Left ventricle myocardium inferior (tissue), 1 donor: ENCODE measurements around the gene CPA5. TPM values are rescaled to one million over a fixed set of nuclear protein-coding genes. Genes with fewer than 3 reads are reported as not detected.
A peak's percentile ranks its signal among the peaks of the same experiment; 100 is the strongest.
"Not testable (repeated sequence)": the region's sequence is repeated elsewhere in the genome, so short reads cannot be mapped to it uniquely, and the experiment has no call there.

Experiments
- DNase-seq: peaks from one replicate; pipeline ENCODE4 v3.0.0-alpha.2; 2020
- H3K27ac ChIP-seq: fragments of 200-600 bp; replicated peaks from 2 replicates; pipeline ENCODE4 v1.8.0; 2021
- H3K27me3 ChIP-seq: fragments of 200-600 bp; 2 replicates; pipeline ENCODE4 v1.8.0; 2021; ENCODE audit warnings: low read depth
- H3K36me3 ChIP-seq: fragments of 200-600 bp; 2 replicates; pipeline ENCODE4 v1.8.0; 2021
- H3K4me1 ChIP-seq: fragments of 200-600 bp; 2 replicates; pipeline ENCODE4 v1.8.0; 2021
- H3K4me3 ChIP-seq: fragments of 200-600 bp; 2 replicates; pipeline ENCODE4 v1.8.0; 2021; ENCODE audit warnings: mild to moderate bottlenecking, moderate library complexity
- H3K9me3 ChIP-seq: fragments of 200-600 bp; replicated peaks from 2 replicates; pipeline ENCODE4 v1.8.0; 2021
- CTCF ChIP-seq: fragments of 200-600 bp; IDR thresholded peaks from 2 replicates; pipeline ENCODE4 v1.8.0; 2021; ENCODE audit warnings: antibody characterized with exemption, mild to moderate bottlenecking, borderline replicate concordance
- intact Hi-C: fragments of 100-400 bp; cut with micrococcal nuclease; formaldehyde crosslinking; loops from one replicate; pipeline ENCODE4 v1.11.0; 2022
- total RNA-seq: library from RNA; stranded (reverse); fragmentation: NEBNext Ultra II Directional; extraction: Animal tissue kit (Norgen Biotek cat#: 25700); gene quantifications from one replicate; pipeline ENCODE4 v1.2.1, GENCODE V29; 2021
- donor health status: DM: no; HTN: yes; CAD: no; lungs with severe emphysema.

The CPA5 gene
- total RNA-seq, 1 donor from 2014 or later, result not detected

GRCh38 chr7:130369110-130369711, 24.6 kb downstream of the CPA5 start:
- DNase-seq, result no peak
- Histone ChIP-seq H3K36me3 (no peaks in the 10 kb centered on the region), H3K9me3 (no peaks in the 10 kb centered on the region), H3K27me3 (no peaks in the 10 kb centered on the region), H3K27ac (peak overlapping the region; percentile 8), H3K4me3 (no peak overlapping the region), H3K4me1 (peaks cover 34% of the 10 kb centered on the region)
- no peak for TF ChIP-seq CTCF
- intact Hi-C loops, result no loop called here

DNA sequence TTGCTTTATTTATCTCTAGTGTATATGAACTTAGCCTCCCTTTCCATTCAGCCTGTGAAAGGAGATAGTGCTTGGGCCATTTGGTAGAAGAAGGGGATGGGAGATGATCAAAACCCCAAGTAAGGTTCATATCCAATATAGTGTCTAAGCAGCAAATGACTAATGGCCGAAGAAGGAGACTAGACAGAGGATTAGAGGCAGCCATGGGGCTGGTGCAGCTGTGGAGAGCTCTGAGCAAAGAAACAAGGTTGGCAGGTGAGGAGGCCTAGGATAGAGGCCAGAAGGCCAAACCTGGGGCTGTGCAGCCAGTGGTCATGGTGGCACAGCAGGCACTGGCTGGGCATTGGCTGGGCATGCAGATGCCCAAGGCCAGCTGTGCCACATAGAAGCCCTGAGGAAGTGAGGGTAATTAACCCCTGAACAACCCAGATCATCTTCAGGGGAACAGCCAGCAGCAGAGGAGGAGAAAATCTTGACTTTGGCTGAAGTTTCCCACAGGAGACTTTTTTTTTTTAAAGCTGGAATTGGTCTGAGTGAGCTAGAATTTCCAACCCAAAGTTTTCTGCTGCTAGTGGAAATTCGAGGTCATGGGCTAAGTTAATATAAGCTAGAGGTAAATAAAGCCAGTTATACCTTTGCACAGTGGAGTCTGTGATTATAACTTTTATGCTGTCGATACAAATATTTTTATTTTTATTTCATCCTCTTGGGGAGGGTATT, 25.4 kb downstream of the CPA5 start:
- DNase-seq, result no peak
- peaks cover 34% of the 10 kb centered on the region for H3K4me1 ChIP-seq
- H3K27ac ChIP-seq, result no peak overlapping the region
- no peak overlapping the region for H3K4me3 ChIP-seq
- TF ChIP-seq CTCF, result no peak
- intact Hi-C loops, result no loop called here
- H3K9me3 ChIP-seq, result no peaks in the 10 kb centered on the region
- no peaks in the 10 kb centered on the region for H3K27me3 ChIP-seq
- H3K36me3 ChIP-seq, result no peaks in the 10 kb centered on the region

DNA sequence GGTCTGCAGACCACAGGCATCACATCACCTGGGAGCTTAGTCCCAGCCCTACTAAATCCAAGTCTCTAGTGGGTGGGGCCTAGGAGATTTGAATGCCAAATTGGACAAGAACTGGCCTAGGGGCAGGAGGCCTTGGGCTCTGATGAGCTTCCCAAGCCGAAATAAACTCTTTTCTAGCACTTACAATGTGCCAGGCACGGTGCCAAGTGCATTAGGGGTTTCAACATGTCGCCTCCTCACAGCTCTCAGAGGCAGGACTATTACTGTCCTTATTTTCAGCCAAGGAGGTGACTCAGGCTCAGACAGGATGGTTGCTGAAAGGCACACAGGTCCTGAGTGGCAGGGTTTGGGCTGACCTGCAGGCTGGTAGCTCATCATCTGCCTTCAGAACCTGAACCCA, 26.4 kb downstream of the CPA5 start:
- no peaks in the 10 kb centered on the region for H3K36me3 ChIP-seq
- H3K27me3 ChIP-seq, result no peaks in the 10 kb centered on the region
- no peak overlapping the region for H3K4me3 ChIP-seq
- H3K9me3 ChIP-seq, result peaks cover 2% of the 10 kb centered on the region
- DNase-seq, result no peak
- H3K4me1 ChIP-seq, result peaks cover 34% of the 10 kb centered on the region
- intact Hi-C loops, result no loop called here
- no peak for TF ChIP-seq CTCF
- H3K27ac ChIP-seq, result no peak overlapping the region

GRCh38 chr7:130372402-130373165, 28.0 kb downstream of the CPA5 start:
- Histone ChIP-seq H3K4me1 (peaks cover 34% of the 10 kb centered on the region), H3K27ac (peak overlapping the region; percentile 87), H3K36me3 (no peaks in the 10 kb centered on the region), H3K4me3 (no peak overlapping the region), H3K9me3 (peaks cover 10% of the 10 kb centered on the region), H3K27me3 (no peaks in the 10 kb centered on the region)
- intact Hi-C loops, result no loop called here
- TF ChIP-seq CTCF, result no peak
- DNase-seq, result no peak

- no peaks in the 10 kb centered on the region for H3K36me3 ChIP-seq
- DNase-seq, result no peak
- peaks cover 29% of the 10 kb centered on the region for H3K4me1 ChIP-seq
- intact Hi-C loops, result no loop called here
- no peak overlapping the region for H3K4me3 ChIP-seq
- H3K9me3 ChIP-seq, result peaks cover 10% of the 10 kb centered on the region
- no peaks in the 10 kb centered on the region for H3K27me3 ChIP-seq
- TF ChIP-seq CTCF, result no peak
- peak overlapping the region; percentile 87 for H3K27ac ChIP-seq
These were observed 29.9 kb downstream of the CPA5 start for GRCh38 chr7:130374507-130374906.

GRCh38 chr7:130376461-130376860, 31.8 kb downstream of the CPA5 start:
- H3K36me3 ChIP-seq, H3K27me3 ChIP-seq, intact Hi-C loops, DNase-seq, H3K27ac ChIP-seq, H3K4me3 ChIP-seq: not testable (repeated sequence)
- peaks cover 10% of the 10 kb centered on the region for H3K9me3 ChIP-seq
- H3K4me1 ChIP-seq, result peaks cover 19% of the 10 kb centered on the region
